DMS79 (cell line): ENCODE measurements around the gene YBX2.
"Not testable (repeated sequence)": the region's sequence is repeated elsewhere in the genome, so short reads cannot be mapped to it uniquely, and the experiment has no call there.

Source experiments
- DNase-seq: peaks from one replicate; lab custom pipeline; 2025; lab: John Stamatoyannopoulos, UW

YBX2 gene

DNA sequence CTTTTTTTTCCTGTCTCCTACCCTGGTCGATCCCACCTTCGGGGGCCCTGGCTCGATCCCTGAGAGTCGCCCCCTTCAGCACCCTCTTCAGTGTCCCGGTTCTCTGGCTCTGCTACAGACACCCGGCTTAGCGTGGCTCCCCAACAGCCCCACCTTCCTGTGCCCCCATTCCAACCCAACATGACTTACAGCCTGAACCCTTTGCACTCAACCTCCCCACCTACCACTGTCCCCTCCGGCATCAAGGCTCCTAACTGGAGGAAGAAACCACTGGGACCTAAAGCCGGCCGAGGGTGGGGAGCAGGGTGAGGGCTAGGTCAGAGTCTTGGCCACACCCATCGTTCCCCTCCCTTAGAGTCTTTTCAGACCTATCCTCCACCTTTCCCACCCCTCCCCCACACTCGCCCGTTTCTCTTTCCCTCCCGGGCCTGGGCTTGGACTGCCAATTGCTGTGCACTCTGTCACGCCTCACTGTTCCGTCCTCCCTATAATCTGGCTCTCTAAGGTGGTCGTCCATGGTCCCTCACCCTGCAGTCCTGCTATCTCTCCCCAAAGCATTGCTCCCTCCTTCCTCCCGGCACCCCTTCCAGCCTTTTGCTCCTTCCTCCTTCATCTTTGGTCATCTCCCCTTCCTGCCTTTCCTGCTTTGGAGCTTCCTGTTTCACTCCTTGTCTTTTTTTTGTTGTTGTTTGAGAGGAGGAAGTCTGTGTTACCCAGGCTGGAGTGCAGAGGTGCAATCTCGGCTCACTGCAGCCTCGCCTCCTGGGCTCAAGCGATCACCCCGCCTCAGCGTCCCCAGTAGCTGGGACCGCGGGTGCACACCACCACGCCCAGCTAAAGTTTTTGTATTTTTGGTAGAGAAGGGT, 31.3 kb downstream of the YBX2 start:
- DNase-seq = peak; percentile 52

DNA sequence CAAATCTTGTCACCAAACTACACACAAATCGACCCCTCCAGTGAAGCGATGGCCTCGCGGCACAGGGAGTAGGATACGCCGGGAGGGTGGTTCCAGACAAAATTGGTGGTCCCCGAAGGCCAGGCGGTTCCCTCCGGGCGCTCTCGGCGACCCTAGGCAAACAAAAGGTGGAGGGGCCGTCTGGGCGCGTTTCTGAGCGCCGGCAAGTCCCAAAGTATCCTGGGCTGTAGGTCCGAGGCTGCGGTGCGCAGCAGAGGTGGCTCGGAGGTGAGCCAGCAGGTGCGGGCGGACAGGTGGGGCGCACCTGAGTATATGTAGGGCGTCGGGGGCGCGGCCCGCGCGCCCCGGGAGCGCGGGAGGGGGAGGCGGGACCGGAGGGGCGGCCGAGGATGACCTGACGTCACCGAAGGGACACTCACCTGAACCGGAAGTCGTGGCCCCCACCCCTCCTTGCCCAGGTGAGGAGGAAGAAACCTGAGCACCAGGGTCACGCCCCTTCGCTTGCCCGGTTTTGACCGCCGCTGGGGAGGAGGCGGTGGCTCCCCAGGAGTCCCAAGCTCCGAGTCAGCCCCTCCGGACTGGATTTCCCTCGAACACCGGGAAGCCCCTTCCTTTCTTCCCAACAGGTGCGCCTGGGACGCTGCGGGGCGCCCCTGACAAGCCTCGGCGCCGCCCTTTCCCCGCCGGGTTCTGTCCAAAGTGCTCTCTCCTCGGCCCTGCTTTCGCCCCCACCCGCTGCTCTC, 32.1 kb downstream of the YBX2 start, which contains the start of gene CLDN7:
Gene CLDN7, minus strand, starts transcription at position 287 of the 743 bp plus-strand sequence. CDS start 435 bp downstream, outside the sequence.
- DNase-seq = peak; percentile 91

DNA sequence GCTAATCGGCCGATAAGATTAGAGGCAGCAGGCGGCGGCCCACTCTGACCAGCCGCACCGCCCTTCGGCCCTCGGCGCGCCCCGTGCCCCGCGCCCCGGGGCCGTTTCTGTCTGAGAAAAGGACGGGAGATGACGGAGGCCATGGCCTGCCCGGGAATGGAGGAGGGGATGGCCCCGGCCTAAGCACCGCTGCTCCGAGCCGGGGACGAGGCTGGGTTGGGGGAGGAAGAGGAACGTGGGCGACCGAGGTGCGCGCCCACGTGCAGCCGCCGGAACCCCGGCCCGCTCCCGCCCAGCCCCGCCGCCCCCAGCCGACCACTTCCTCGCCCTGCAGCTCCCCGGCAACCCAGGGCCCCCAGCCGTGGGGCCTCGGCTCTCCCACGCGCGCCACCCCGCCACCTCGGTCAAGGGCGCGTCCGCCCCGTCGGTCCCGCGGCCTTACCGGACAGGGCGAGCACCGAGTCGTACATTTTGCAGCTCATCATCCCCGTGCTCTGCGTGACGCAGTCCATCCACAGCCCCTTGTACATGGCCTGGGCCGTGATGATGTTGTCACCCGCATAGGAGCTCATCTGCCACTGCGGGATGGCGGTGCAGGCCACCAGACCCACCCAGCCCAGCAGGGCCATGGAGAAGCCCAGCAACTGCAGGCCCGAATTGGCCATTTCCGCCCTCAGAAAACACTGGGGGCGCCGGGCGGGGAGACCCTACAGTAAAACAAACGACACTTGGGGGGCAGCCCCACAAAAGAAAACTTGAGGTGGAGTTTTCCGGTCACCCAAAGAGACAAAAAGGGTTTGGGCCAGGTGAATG, 32.9 kb downstream of the YBX2 start:
- DNase-seq = peak; percentile 12

DNA sequence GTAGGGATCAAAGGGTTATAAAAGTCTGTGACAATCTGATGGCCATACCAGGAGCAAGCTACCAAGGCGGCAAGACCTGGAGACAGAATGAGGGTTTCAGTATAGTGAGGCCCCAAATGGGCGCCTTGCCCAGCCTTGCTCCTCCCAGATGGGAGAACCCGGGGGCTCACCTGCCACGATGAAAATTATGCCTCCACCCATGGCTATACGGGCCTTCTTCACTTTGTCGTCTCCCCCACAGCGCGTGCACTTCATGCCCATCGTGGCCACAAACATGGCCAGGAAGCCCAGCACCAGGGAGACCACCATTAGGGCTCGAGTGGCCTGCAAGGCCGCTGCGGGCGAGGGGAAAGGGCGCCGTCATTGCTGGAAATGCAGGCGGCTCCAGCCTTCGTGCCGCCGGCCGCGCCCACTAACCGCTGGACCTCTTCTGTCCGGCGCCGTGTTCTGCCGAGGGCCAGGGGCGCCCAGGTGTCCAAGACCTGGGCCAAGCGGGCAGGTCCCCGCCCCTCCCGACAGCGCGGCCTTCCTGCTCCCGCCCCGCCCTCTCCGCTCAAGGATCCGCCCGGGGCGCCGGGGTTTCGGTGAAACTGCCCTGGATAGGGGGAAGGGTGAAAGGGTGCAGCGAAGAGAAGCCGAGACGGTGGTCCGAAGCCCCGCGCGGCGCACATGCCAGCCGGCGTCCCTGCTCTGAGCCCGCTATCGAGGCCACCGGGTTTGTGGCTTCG, 33.6 kb downstream of the YBX2 start:
- DNase-seq = peak; percentile 37

DNA sequence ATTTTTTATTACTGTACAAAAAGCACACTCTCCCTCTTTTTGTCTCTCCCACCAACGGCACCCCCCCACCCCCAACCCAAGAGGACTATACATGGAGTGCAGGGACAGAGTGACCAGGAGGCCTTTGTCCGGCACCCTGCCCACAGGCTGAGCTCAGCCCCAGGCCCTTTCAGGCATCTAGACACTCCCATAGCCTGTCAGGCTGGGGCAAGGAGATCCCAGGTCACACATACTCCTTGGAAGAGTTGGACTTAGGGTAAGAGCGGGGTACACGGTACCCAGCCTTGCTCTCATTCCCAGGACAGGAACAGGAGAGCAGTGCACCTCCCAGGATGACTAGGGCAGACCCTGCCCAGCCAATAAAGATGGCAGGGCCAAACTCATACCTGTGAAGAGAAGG, 34.3 kb downstream of the YBX2 start:
- no peak for DNase-seq

DNA sequence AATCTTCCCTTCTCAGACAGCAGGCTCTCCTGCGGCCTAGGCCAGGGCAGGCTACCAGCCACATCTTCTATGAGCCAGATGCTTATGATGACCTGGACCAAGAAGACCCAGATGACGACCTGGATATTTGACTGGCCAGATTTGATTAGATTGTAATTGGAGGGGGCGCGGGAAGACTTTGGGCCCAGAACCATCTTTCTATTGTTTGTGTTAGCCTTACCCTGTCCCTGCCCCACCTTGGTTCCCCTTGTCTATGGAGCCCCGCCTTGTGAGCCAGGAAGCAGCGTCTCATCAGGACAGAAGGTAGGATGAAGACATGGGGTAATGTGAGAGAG, 34.9 kb downstream of the YBX2 start:
- no peak for DNase-seq

DNA sequence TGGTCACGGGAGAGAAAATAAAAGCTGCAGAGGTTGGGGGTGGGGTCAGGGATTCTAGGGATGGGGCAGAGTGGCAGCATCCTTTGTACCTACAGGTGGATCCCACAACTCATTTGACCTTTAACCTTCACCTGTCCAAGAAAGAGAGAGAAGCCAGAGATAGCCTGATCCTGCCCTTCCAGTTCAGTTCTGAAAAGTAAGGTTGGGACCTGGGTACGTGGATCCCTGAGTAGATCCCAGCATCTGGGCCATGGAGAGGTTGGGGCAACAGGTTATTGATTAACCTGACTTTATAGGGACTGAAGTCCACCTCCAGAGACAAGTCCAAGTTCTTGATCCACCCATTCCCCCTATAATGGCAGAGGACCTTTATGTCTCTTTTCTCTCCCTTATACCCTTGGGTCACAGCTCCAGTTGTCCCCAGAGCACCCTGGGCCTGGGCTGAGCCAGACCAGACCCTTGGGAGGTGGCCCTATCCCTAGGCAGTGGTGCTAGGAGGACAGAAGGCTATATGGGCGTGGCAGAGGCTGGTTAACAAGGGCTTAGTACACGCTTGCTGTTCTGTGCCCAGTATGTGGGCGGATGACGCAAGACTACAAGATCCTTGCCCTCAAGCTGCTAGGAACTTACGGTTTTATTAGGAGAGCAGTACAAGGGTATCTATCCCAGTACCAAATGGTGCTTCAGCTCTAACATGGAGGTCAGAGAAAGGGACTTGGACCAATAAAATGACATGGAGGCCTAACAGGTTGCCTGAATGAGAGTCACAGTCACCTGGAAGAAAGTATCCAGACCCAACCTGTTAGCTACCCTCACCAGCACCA, 35.5 kb downstream of the YBX2 start:
- DNase-seq = no peak

DNA sequence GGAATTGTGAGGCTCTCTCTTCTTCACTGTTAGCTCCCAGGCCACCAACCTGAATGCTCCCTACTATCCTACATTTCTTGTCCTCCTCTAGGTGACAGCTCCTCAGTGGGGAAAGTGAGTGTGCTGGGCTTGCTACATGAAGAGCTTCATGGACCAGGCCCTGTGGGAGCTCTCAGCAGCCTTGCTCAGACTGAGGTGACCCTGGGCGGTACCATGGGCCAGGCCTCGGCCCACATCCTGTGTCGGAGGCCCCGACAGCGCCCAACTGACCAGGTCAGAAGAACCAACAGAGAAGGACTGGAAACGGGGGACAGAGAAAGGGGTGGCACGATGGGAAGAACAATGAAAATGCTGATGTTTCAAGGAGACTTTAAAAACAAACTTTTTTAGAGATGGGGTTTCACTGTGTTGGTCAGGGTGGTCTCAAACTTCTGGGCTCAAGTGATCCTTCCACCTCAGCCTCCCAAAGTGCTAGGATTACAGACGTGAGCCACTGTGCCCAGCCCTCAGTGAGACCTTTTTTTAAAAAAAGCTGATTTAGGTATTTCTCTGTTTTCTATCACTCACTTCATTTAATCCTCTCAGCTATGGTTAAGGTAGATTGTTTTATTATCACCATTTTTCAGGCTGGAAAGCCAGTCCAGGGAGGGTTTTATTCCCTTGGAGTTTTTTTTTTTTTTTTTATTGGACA, 37.5 kb downstream of the YBX2 start:
- DNase-seq = no peak

DNA sequence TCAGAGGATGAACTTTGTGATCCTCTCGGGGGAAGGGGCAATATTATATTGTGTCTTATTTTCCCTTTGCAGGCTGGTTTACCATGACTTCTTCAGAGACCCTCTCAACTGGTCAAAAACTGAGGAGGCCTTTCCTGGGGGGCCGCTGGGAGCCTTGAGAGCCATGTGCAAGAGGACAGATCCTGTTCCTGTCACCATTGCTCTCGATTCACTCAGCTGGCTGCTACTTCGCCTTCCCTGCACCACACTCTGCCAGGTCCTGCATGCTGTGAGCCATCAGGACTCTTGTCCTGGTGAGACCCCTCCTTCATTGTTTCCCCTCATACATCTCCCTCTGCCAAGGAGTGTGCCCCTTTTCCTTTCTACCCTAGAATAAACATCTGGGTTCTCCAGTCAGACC, 39.9 kb downstream of the YBX2 start:
- no peak for DNase-seq

DNA sequence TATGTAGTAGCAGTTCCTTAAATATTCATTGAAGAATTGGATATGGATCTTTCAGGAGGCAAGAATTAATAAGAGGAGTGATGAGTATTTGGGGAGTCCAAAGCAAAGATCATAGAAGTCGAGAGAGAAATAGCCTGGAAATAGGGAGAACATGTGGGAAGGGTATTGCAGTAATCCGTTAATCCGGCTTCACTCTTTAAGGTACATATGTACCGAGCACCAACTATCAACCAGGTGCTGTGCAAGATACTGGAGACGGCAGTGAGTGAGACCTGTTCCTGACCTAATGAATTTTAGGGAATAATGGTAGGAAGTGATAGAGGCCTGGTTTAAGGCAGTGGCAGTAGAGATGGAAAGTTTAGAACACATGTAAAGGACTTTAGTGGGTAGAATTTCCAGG, 41.4 kb downstream of the YBX2 start:
- no peak for DNase-seq

DNA sequence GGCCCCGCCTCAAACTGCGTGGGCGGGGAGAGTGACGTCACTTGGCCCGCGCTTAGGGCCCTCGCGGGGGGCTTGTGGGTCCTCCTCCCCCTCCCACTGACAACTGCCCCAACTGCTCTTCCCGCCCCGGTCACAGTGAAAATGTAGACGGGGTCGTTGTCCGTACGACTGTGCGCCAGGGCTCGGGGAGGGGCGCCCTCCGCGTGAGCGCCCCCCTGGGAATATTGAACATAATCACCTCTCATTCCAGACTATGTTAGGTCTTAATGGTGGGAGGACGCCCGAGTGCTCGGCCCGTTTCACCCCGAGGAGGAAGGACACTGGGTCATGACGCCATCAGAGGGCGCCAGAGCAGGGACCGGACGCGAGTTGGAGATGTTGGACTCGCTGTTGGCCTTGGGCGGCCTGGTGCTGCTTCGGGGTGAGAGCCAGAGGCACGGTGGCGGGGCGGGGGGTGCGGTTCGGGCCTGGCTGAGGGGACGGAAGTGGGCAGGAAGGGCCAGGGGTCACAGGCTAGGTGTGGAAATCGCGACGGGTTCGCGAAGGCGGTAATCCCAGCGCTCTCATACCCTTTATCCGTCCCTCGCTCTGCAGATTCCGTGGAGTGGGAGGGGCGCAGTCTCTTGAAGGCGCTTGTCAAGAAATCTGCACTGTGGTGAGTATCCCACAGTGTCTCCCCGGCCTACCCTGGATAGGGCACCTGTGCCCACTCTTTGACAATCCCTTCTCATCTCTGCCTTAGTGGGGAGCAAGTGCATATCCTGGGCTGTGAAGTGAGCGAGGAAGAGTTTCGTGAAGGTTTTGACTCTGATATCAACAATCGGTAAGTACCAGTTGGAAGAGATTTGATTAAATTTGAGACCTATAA, 42.0 kb downstream of the YBX2 start, which contains the start of gene ELP5:
Gene ELP5, plus strand, starts transcription at position 40 of the 868 bp plus-strand sequence. Its CDS starts 336 bp downstream, at position 376.
- DNase-seq = peak; percentile 89

DNA sequence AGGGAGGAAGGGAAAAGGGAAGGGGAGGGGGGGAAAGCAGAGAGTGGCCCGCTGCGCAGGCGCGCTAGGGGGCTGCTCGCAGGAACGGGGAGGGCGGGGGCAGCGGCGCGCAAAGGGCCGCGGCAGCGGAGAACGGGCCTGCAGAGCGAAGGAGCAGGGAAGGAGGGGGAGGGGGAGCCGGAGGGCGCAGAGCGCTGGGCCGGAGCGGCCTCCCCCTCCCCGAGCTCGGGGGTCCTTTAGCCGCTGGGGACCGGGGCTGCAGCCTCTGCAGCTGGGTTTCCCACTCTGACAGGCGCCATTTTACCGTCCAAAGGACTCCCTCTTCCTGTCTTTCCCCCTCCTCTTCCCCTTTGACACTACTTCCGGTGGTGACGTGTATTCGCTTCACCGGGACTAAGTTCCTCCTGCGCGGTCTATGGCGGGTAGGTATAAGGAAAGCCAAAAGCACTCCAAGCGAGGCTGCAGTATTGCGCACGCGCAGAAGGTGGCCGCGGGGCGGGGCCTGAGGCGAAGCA, 42.7 kb downstream of the YBX2 start, which contains the start of gene CTDNEP1:
Gene CTDNEP1, minus strand, starts transcription at position 74 of the 515 bp plus-strand sequence. CDS start 438 bp downstream, outside the sequence.
- peak; percentile 99 for DNase-seq

DNA sequence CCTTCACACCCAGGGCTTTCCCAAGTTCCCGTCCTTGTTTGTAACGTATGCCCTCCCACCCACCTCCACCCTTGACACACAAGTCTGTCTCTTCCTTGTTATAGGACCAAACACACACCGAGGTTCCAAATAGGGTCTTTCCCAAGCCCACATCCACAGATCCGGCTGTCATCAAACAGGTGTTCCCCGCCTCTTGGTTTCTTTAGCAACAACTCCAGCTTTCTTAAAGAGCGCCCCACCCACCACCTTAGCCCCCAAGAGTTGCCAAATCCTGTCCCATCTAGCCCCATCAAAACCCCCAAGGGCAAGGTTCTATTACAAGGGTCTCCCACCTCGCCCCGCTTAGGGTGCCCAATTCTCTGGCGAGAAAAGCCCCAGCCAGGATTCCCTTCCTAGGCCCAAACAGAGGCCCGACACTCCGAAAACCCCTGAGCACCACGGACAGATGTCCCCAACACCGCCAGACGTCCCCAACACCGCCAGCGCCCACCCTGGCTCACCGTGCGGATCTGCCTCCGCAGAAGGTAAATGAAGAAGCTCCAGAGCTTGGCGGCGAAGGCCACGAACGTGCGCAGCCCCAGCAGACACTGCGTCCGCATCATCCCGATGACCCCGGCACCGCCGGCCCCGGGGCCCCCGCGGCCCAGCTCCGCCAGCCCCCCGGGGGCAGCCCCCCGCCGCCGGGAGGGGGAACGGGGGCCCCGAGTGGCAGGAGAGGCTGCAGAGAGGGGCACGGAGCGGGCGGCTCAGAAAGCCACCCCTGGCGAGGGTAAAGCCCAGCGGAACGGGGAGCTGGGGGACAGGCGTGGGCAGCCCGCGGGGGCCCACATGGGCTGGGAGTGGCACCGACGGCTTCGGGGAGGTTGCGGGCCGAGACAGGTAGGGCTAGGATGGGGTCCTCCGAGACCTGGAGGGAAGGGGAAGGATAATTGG, 43.5 kb downstream of the YBX2 start:
- DNase-seq = no peak

DNA sequence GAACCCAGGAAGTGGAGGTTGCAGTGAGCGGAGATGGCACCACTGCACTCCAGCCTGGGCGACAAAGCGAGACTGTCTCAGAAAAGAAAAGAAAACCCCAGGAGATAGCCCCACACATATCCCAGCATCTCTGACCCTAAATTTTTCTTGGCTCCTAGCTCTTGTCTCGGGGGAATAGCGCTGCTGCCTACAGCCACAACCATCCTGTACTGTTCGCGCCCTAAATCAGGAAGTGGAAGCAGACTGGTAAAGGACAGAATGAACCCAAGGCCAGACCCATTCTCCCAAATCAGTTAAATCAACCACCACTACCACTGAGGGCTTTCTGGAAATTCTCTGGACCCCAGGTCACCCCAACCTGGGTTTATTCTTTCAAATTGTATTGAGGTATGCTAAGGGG, 44.6 kb downstream of the YBX2 start:
- DNase-seq = no peak

DNA sequence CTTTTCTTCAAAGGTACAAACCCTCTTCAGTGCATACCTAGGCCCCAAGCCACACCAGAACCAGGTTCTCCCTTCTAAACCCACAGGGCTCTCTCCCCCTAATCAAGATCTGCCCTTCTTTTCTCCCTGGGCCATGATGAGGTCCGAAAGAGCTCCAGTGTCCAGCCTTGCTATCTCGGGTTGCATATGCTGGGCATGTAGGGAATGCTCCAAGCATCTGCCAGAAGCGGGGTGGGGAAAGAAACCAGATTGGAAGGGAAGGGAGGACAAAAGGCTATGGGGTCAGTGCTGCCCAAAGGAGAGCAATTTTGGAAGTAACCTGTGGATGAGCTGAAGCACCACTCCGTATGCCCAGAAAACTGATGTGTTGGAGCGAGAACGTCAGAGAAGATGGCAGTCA, 45.2 kb downstream of the YBX2 start:
- no peak for DNase-seq

DNA sequence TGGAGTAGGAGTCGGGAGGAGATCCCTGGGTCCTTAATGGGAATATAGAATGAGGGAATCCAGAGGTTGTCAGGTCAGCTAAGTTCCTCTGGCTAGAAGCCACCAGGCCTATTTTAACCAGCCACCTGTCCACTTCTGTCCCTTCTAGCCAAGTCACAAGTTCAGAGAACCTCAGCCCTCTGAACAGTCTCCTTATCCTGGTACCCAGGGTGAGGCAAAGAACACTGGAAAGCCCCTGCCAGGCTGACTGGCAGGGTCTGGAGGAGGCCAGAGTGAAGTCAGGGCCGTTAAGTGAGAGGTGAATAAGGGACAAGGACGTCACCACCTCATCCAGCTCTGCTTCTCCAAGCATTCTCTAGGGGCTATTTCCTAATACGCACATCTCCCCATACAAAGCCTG, 45.6 kb downstream of the YBX2 start:
- DNase-seq = no peak

DNA sequence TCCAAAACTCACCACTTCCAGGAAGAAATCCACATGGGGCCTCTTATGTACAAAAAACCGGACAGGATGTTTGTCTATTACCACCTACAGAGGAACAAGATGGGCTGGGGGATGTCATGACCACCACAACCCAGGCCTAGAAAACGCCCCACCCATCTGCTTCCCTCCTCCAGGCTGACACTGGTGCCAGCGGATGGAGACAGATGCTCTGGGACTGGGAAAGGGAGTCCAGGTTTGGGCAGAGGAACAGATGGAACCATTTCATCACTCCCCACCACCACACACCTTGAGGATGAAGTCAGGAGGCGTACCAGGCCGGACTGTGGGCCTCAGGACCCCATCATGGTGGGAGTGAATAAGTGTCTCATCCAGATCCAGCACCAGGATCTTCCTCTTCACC, 47.7 kb downstream of the YBX2 start:
- no peak for DNase-seq

DNA sequence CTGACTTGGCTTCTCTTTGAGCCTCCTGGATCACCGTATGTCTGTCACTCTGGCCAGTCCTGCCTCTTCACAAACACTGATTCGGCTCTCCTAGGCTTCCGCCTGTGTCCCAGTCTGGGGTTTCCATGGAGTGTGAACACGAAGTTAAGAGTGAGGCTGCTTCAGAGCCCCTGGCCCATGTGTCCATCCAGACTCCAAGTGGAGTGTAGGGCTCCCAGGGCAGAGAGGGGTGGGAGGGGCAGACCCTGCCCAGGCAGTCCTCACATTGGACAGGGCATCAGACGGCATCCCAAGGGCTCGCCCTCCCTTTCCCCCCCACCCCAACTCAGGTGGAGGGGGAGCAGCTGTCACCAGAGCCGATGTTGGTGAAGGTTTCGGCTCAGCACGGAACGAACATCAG, 50.6 kb downstream of the YBX2 start:
- not testable (repeated sequence) for DNase-seq
